Cardiac fibroblast (primary cell): ENCODE results near the gene CNTNAP2.

ENCODE experiments used
- DNase-seq, 2 donors: peaks; one replicate each; pipeline versions ENCODE4 v3.0.0 to v3.0.0-alpha.2; 2010; ENCODE audit warnings: low read depth in 2 of 2
- H3K4me3 ChIP-seq, 2 donors: replicated peaks in 1 of 2; 1 replicate in 1 of 2; 2 replicates in 1 of 2; pipeline ENCODE4 v1.5.1; 2011; ENCODE audit warnings: low read depth in 2 of 2, low read length in 2 of 2, mild to moderate bottlenecking in 2 of 2, moderate library complexity in 1 of 2
- TF ChIP-seq, protein P1 (sequence below): IDR thresholded peaks from one replicate; pipeline ENCODE4 v1.5.1; 2011; ENCODE audit warnings: low read depth, mild to moderate bottlenecking, low read length, inconsistent platforms

CNTNAP2 gene

DNA sequence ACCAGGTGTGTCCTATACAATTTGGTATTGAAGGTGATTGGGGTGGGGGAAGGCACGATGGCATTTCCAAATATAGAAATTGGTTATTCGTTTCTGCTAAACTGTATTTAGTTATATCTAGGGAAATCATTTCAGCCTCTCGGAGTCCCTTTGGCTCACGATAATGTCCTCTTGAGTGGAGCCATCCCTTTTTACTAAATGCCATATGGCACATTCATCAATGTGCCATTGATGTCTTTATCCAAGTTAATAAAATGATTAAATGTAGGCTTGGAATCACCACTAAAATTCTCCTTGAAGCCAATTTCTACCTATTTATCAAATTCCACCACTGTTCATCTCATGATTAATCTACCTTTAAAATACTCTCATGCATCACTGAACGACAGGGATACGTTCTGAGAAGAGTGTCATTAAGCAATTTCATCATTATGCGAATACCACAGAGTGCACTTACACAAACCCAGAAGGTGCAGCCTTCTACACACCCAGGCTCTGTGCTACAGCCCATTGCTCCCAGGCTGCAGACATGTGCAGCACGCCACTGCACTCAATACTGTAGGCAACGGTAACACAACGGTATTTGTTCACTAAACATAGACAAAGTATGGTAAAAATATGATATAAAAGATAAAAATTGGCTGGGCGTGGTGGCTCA is 2254.8 kb downstream of the CNTNAP2 start:
- TF ChIP-seq, protein P1, sequence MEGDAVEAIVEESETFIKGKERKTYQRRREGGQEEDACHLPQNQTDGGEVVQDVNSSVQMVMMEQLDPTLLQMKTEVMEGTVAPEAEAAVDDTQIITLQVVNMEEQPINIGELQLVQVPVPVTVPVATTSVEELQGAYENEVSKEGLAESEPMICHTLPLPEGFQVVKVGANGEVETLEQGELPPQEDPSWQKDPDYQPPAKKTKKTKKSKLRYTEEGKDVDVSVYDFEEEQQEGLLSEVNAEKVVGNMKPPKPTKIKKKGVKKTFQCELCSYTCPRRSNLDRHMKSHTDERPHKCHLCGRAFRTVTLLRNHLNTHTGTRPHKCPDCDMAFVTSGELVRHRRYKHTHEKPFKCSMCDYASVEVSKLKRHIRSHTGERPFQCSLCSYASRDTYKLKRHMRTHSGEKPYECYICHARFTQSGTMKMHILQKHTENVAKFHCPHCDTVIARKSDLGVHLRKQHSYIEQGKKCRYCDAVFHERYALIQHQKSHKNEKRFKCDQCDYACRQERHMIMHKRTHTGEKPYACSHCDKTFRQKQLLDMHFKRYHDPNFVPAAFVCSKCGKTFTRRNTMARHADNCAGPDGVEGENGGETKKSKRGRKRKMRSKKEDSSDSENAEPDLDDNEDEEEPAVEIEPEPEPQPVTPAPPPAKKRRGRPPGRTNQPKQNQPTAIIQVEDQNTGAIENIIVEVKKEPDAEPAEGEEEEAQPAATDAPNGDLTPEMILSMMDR = no peak
- no peak overlapping the region for H3K4me3 ChIP-seq
- no peak for DNase-seq

DNA sequence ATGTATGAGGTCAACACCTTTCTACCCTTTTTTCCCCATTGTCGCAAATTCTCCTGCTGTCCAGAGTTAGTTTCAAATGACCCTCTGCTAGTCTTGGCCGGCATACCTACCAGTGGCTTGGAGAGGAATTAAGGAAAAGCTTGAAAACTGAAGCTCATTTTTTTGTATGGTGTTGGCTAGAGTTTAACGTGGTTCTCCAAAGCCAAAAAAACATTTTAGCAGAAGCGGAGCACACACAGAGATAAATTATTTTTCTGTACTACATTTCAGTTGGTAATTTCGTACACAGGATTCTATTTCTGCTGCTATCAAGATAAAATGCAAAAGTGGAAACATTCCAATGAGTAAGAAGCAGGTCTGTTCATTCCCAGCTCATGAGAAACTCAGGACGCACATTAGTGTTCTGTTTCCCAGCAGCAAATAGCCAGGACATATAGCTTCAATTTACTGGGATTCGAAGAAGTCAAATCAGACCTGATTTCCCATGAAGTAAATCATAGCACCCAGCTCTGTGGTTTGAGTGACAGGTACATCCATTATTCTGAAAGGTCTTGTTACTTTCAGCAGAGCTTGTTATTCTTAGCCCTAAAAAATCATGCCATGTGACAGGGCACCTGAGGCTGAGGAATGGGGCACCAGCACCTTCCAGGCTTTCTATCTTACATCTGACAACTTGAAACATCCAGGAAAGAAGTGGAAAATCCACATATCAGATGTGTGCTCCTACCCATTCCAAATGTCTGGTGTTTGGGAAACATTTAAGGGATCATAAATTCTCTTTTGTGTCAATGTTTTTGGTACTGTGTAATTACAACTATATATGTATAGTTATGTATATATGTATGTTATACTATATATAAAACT is 2258.0 kb downstream of the CNTNAP2 start:
- no peak overlapping the region for H3K4me3 ChIP-seq
- no peak for DNase-seq
- TF ChIP-seq, protein P1 = no peak

- TF ChIP-seq, protein P1 = no peak
- no peak for DNase-seq
- no peak overlapping the region for H3K4me3 ChIP-seq
These were observed 2263.1 kb downstream of the CNTNAP2 start for GRCh38 chr7:148379677-148380076.

DNA sequence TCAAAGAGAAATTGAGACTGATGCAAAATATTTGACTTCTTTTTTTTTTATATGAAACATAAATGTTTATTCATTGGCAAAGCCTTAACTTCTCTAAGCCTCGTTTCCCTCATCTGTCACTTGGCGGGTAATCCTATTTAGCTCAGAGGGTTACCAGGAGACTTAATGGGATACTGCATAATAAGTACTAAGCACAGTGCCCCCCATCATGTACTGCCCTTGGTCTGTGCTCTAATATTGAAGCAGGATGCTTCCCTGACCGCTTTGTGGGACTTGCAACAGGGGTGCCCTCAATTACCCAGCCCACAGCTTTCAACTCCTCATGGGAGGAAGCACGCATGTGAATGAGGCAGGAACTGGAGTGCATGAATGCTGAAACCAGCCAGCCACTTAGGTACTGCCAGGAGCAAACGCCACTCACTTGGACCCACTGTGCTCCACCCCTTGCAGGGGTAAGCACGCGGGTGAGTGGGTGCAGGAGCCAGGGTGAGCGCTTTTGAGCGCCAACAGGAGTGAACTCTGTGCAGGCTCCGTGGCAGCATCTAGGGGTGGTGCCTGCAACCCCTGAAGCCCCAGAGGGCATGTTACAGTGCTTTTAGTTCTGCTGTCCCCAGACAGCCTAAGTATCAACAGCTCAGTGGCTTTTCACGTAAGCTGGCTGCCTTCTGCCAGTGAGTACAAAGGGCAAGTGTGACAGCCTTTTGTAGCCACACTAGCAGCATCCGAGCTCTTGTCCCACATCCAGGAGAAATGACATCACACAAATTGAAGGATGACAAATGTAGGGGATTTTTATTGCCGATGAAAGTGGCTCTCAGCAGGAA is 2264.2 kb downstream of the CNTNAP2 start:
- no peak overlapping the region for H3K4me3 ChIP-seq
- DNase-seq = no peak
- TF ChIP-seq, protein P1 = no peak

- no peak for DNase-seq
- TF ChIP-seq, protein P1 = no peak
These were observed 2266.0 kb downstream of the CNTNAP2 start for GRCh38 chr7:148382596-148382995.

DNA sequence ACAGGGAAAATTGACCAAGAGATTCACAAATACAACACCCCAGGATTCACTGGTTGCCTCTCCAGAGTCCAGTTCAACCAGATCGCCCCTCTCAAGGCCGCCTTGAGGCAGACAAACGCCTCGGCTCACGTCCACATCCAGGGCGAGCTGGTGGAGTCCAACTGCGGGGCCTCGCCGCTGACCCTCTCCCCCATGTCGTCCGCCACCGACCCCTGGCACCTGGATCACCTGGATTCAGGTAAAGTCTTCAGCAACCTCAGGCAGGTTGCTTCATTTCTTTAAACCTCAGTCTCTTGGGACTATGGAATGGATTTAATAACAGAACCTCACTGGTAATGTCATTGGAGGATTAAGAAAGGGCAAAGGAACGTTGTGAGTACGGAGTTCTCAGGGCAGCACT is 2267.1 kb downstream of the CNTNAP2 start:
- TF ChIP-seq, protein P1 = no peak
- no peak overlapping the region for H3K4me3 ChIP-seq
- DNase-seq = no peak

More at GRCh38 chr7:148382596-148382995, 2266.0 kb downstream of the CNTNAP2 start:
- no peak overlapping the region for H3K4me3 ChIP-seq
